Activated naive CD4-positive, alpha-beta T cell treated with anti-CD3 and anti-CD28 coated beads for 36 hours (primary cell): Measurements from ENCODE around the gene GC. TPM values are rescaled to one million over a fixed set of nuclear protein-coding genes. Genes with fewer than 3 reads are reported as not detected.
"Not testable (repeated sequence)": the region's sequence is repeated elsewhere in the genome, so short reads cannot be mapped to it uniquely, and the experiment has no call there.

ENCODE experiments used
- CTCF ChIA-PET: fragments of 350-600 bp; sonication (Branson Sonifier 250); formaldehyde crosslinking; loops from one replicate; lab custom pipeline; 2021; ENCODE audit warnings: antibody characterized with exemption; lab: Charles Lee
- DNase-seq: peaks from one replicate; pipeline ENCODE4 v3.0.0-alpha.2; 2020
- H3K27ac Mint-ChIP-seq: one replicate; pipeline ENCODE4 v1.8.0; 2021; ENCODE audit warnings: mild to moderate bottlenecking, mixed read lengths
- H3K27me3 Mint-ChIP-seq: one replicate; pipeline ENCODE4 v1.8.0; 2021; ENCODE audit warnings: low read depth, mixed read lengths
- H3K36me3 Mint-ChIP-seq: one replicate; pipeline ENCODE4 v1.8.0; 2021; ENCODE audit warnings: low read depth, mixed read lengths
- H3K4me1 Mint-ChIP-seq: one replicate; pipeline ENCODE4 v1.8.0; 2021; ENCODE audit warnings: low read depth, mixed read lengths
- H3K4me3 Mint-ChIP-seq: one replicate; pipeline ENCODE4 v1.8.0; 2021; ENCODE audit warnings: mild to moderate bottlenecking, moderate library complexity, mixed read lengths
- H3K9me3 Mint-ChIP-seq: one replicate; pipeline ENCODE4 v1.8.0; 2021; ENCODE audit warnings: mixed read lengths
- intact Hi-C: fragments of 100-400 bp; cut with micrococcal nuclease; formaldehyde crosslinking; loops from one replicate; pipeline ENCODE4 v1.15.1; 2023
- total RNA-seq, 2 experiments: library from RNA; stranded (reverse); gene quantifications; one replicate each; pipeline ENCODE4 v1.2.3, GENCODE V29; 2021

The GC gene
- total RNA-seq, 2 experiments from 2014 or later: not detected

GRCh38 chr4:71749008-71749594 lies 34.8 kb downstream of the GC start:
- no peak for DNase-seq
- Mint-ChIP-seq H3K4me1 (no peaks in the 10 kb centered on the region), H3K4me3 (no peak overlapping the region), H3K36me3 (no peaks in the 10 kb centered on the region), H3K27me3 (peaks cover 1% of the 10 kb centered on the region), H3K9me3 (no peaks in the 10 kb centered on the region), H3K27ac (no peak overlapping the region)
- intact Hi-C loops: no loop called here
- CTCF ChIA-PET: no interaction called here

- intact Hi-C loops: no loop called here
- no peaks in the 10 kb centered on the region for H3K9me3 Mint-ChIP-seq
- no peak overlapping the region for H3K4me3 Mint-ChIP-seq
- no peaks in the 10 kb centered on the region for H3K36me3 Mint-ChIP-seq
- H3K4me1 Mint-ChIP-seq: no peaks in the 10 kb centered on the region
- peaks cover 5% of the 10 kb centered on the region for H3K27me3 Mint-ChIP-seq
- no peak overlapping the region for H3K27ac Mint-ChIP-seq
- CTCF ChIA-PET: no interaction called here
- no peak for DNase-seq
Observed at GRCh38 chr4:71746379-71746778, 37.5 kb downstream of the GC start.

GRCh38 chr4:71738782-71739181 lies 45.1 kb downstream of the GC start:
- H3K27ac Mint-ChIP-seq, H3K4me3 Mint-ChIP-seq, CTCF ChIA-PET, DNase-seq, H3K4me1 Mint-ChIP-seq, H3K36me3 Mint-ChIP-seq, H3K27me3 Mint-ChIP-seq, intact Hi-C loops, H3K9me3 Mint-ChIP-seq: not testable (repeated sequence)

GRCh38 chr4:71732706-71733105 lies 51.2 kb downstream of the GC start:
- Mint-ChIP-seq H3K36me3 (no peaks in the 10 kb centered on the region), H3K27ac (no peak overlapping the region), H3K9me3 (peaks cover 5% of the 10 kb centered on the region), H3K4me3 (no peak overlapping the region), H3K27me3 (peaks cover 9% of the 10 kb centered on the region), H3K4me1 (no peaks in the 10 kb centered on the region)
- CTCF ChIA-PET: interaction anchor here (0.7 kb wide), 1 partner anchor 353 kb away, joined by 3 read pairs; no protein-coding TSS in a partner anchor
- intact Hi-C loops: loop anchor here (2.0 to 5.0 kb wide), 2 partner anchors 555 to 570 kb away; no protein-coding TSS in a partner anchor
- DNase-seq: no peak

- H3K9me3 Mint-ChIP-seq: peaks cover 1% of the 10 kb centered on the region
- H3K27me3 Mint-ChIP-seq: peaks cover 10% of the 10 kb centered on the region
- H3K27ac Mint-ChIP-seq: no peak overlapping the region
- H3K4me3 Mint-ChIP-seq: no peak overlapping the region
- no peaks in the 10 kb centered on the region for H3K4me1 Mint-ChIP-seq
- DNase-seq: no peak
- CTCF ChIA-PET: no interaction called here
- intact Hi-C loops: loop anchor here (2.0 to 5.0 kb wide), 2 partner anchors 555 to 571 kb away; no protein-coding TSS in a partner anchor
- no peaks in the 10 kb centered on the region for H3K36me3 Mint-ChIP-seq
Observed at GRCh38 chr4:71732066-71732465, 51.8 kb downstream of the GC start.

GRCh38 chr4:71729856-71730255 lies 54.0 kb downstream of the GC start:
- Mint-ChIP-seq H3K4me1 (no peaks in the 10 kb centered on the region), H3K9me3 (no peaks in the 10 kb centered on the region), H3K27ac (no peak overlapping the region), H3K36me3 (no peaks in the 10 kb centered on the region), H3K4me3 (no peak overlapping the region), H3K27me3 (peaks cover 10% of the 10 kb centered on the region)
- intact Hi-C loops: loop anchor here (5.0 kb wide), 1 partner anchor 557 kb away; no protein-coding TSS in a partner anchor
- DNase-seq: no peak
- CTCF ChIA-PET: no interaction called here

- no peaks in the 10 kb centered on the region for H3K9me3 Mint-ChIP-seq
- H3K36me3 Mint-ChIP-seq: no peaks in the 10 kb centered on the region
- H3K4me1 Mint-ChIP-seq: no peaks in the 10 kb centered on the region
- intact Hi-C loops: loop anchor here (1.0 to 10.0 kb wide), 6 partner anchors 149 to 1112 kb away; no protein-coding TSS in a partner anchor
- H3K27ac Mint-ChIP-seq: no peak overlapping the region
- DNase-seq: no peak
- CTCF ChIA-PET: no interaction called here
- H3K27me3 Mint-ChIP-seq: no peaks in the 10 kb centered on the region
- H3K4me3 Mint-ChIP-seq: no peak overlapping the region
Observed at GRCh38 chr4:71713611-71714203, 70.2 kb downstream of the GC start.

- no peak for DNase-seq
- no peaks in the 10 kb centered on the region for H3K9me3 Mint-ChIP-seq
- H3K4me3 Mint-ChIP-seq: no peak overlapping the region
- CTCF ChIA-PET: interaction anchor here (0.8 to 1.3 kb wide), 5 partner anchors 10 to 1060 kb away, joined by 3 to 6 read pairs (median 3); no protein-coding TSS in a partner anchor
- no peak overlapping the region for H3K27ac Mint-ChIP-seq
- H3K36me3 Mint-ChIP-seq: no peaks in the 10 kb centered on the region
- H3K27me3 Mint-ChIP-seq: no peaks in the 10 kb centered on the region
- no peaks in the 10 kb centered on the region for H3K4me1 Mint-ChIP-seq
- intact Hi-C loops: loop anchor here (10.0 kb wide), 1 partner anchor 147 kb away; no protein-coding TSS in a partner anchor
Observed at GRCh38 chr4:71711985-71712348, 71.9 kb downstream of the GC start.

GRCh38 chr4:71711044-71711984 lies 72.6 kb downstream of the GC start:
- no peaks in the 10 kb centered on the region for H3K36me3 Mint-ChIP-seq
- H3K4me1 Mint-ChIP-seq: no peaks in the 10 kb centered on the region
- no peaks in the 10 kb centered on the region for H3K9me3 Mint-ChIP-seq
- H3K27me3 Mint-ChIP-seq: no peaks in the 10 kb centered on the region
- no peak for DNase-seq
- H3K4me3 Mint-ChIP-seq: no peak overlapping the region
- no peak overlapping the region for H3K27ac Mint-ChIP-seq
- intact Hi-C loops: loop anchor here (10.0 kb wide), 1 partner anchor 147 kb away; no protein-coding TSS in a partner anchor
- CTCF ChIA-PET: interaction anchor here (0.6 to 1.3 kb wide), 6 partner anchors 9 to 1063 kb away, joined by 3 to 6 read pairs (median 3); no protein-coding TSS in a partner anchor

- Mint-ChIP-seq H3K36me3 (no peaks in the 10 kb centered on the region), H3K4me3 (no peak overlapping the region), H3K27me3 (no peaks in the 10 kb centered on the region), H3K4me1 (no peaks in the 10 kb centered on the region), H3K9me3 (no peaks in the 10 kb centered on the region), H3K27ac (no peak overlapping the region)
- no peak for DNase-seq
- CTCF ChIA-PET: no interaction called here
- intact Hi-C loops: loop anchor here (10.0 kb wide), 1 partner anchor 145 kb away; no protein-coding TSS in a partner anchor
Observed at GRCh38 chr4:71709961-71710360, 73.9 kb downstream of the GC start.

- Mint-ChIP-seq H3K27me3 (peaks cover 28% of the 10 kb centered on the region), H3K4me1 (no peaks in the 10 kb centered on the region), H3K27ac (no peak overlapping the region), H3K4me3 (no peak overlapping the region), H3K9me3 (no peaks in the 10 kb centered on the region), H3K36me3 (no peaks in the 10 kb centered on the region)
- CTCF ChIA-PET: no interaction called here
- intact Hi-C loops: no loop called here
- DNase-seq: no peak
Observed at GRCh38 chr4:71698141-71698540, 85.7 kb downstream of the GC start.

- Mint-ChIP-seq H3K4me3 (no peak overlapping the region), H3K4me1 (no peaks in the 10 kb centered on the region), H3K36me3 (no peaks in the 10 kb centered on the region), H3K9me3 (no peaks in the 10 kb centered on the region), H3K27ac (no peak overlapping the region), H3K27me3 (peaks cover 25% of the 10 kb centered on the region)
- CTCF ChIA-PET: no interaction called here
- no peak for DNase-seq
- intact Hi-C loops: no loop called here
Observed at GRCh38 chr4:71697031-71697430, 86.8 kb downstream of the GC start.
